ENCODE measurements around the gene PRSS1. TPM values are rescaled to one million over a fixed set of nuclear protein-coding genes. Genes with fewer than 3 reads are reported as not detected.

The PRSS1 gene
- total and polyA plus RNA-seq, 2 donors (not counting 3 experiments of a cell fraction or from before 2014, with no cell fraction given): not detected

DNA sequence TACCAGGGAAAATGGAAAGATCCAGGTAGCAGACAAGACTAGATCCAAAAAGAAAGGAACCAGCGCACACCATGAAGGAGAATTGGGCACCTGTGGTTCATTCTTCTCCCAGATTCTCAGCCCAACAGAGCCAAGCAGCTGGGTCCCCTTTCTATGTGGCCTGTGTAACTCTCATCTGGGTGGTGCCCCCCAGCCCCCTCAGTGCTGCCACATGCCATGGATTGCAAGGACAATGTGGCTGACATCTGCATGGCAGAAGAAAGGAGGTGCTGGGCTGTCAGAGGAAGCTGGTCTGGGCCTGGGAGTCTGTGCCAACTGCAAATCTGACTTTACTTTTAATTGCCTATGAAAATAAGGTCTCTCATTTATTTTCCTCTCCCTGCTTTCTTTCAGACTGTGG lies 42.9 kb downstream of the PRSS1 start:
- Histone ChIP-seq H3K36me3 (ENCODE audit: control insufficient read depth in 2 of 2, extremely low read depth in 1 of 2, insufficient read depth in 2 of 2, low read length in 2 of 2) (no peaks in the 10 kb centered on the region), H3K4me2 (ENCODE audit: insufficient read depth, low read length) (no peak overlapping the region), H3K79me2 (ENCODE audit: control insufficient read depth, insufficient read depth, low read length) (peaks cover 16% of the 10 kb centered on the region), H3K4me1 (ENCODE audit: control insufficient read depth, extremely low read depth, insufficient read depth, low read length) (peaks cover 12% of the 10 kb centered on the region), H2AFZ (ENCODE audit: low read depth, low read length) (no peak overlapping the region), H3K9me3 (replicated peaks; ENCODE audit: control insufficient read depth, insufficient read depth, low read length) (no peaks in the 10 kb centered on the region), H4K20me1 (replicated peaks; ENCODE audit: control insufficient read depth, extremely low read depth, insufficient read depth, low read length) (no peaks in the 10 kb centered on the region), H3K9ac (replicated peaks; ENCODE audit: extremely low read depth, insufficient read depth, low read length) (no peak overlapping the region), H3K9me1 (replicated peaks; ENCODE audit: control insufficient read depth, extremely low read depth, insufficient read depth, low read length) (no peaks in the 10 kb centered on the region), H3K4me3 (replicated peaks in 1 of 3; ENCODE audit: insufficient read depth in 1 of 3, low read depth in 1 of 3, low read length in 3 of 3) (no peak overlapping the region), H3K27me3 (ENCODE audit: control insufficient read depth in 2 of 2, insufficient read depth in 2 of 2, low read length in 2 of 2) (no peaks in the 10 kb centered on the region), H3K27ac (ENCODE audit: insufficient read depth, low read depth, low read length) (no peak overlapping the region)
- intact Hi-C loops (cut with micrococcal nuclease): no loop called here
- TF ChIP-seq, protein P1, sequence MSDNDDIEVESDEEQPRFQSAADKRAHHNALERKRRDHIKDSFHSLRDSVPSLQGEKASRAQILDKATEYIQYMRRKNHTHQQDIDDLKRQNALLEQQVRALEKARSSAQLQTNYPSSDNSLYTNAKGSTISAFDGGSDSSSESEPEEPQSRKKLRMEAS (IDR thresholded peaks at IDR 0.05; ENCODE audit: insufficient read depth, insufficient read length): no peak
- DNase-seq (ENCODE audit: low read depth, low spot score): no peak
- ChIA-PET CTCF (interaction anchor here (1.5 to 20.4 kb wide), 3 partner anchors 9 to 160 kb away, joined by 6 to 425 read pairs (median 36); no protein-coding TSS in a partner anchor), POLR2A (no interaction called here)
- no peak for FAIRE-seq
- BruUV-seq (replicated peaks): no TSS peak
- dilution Hi-C loops (cut with MboI; ENCODE audit: extremely low pct_ligation_motif_present, low sequenced_read_pairs): no loop called here

DNA sequence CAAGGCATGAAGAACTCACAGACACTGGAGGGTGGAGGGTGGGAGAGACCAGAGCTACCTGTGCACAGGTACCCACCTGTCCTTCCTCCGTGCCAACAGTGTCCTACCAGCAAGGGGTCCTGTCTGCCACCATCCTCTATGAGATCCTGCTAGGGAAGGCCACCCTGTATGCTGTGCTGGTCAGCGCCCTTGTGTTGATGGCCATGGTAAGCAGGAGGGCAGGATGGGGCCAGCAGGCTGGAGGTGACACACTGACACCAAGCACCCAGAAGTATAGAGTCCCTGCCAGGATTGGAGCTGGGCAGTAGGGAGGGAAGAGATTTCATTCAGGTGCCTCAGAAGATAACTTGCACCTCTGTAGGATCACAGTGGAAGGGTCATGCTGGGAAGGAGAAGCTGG lies 43.3 kb downstream of the PRSS1 start:
- no peaks in the 10 kb centered on the region for H4K20me1 ChIP-seq (replicated peaks; ENCODE audit: control insufficient read depth, extremely low read depth, insufficient read depth, low read length)
- H3K27me3 ChIP-seq (ENCODE audit: control insufficient read depth in 2 of 2, insufficient read depth in 2 of 2, low read length in 2 of 2): no peaks in the 10 kb centered on the region
- TF ChIP-seq POLR2A (IDR thresholded peaks at IDR 0.05; ENCODE audit: low read depth, low read length): no peak
- TF ChIP-seq JUN (IDR thresholded peaks at IDR 0.05; ENCODE audit: borderline replicate concordance, insufficient read depth, insufficient read length, low read depth): no peak
- TF ChIP-seq MYC (IDR thresholded peaks at IDR 0.05; ENCODE audit: low read depth, low read length): no peak
- TF ChIP-seq, protein P1 (IDR thresholded peaks at IDR 0.05; ENCODE audit: insufficient read depth, insufficient read length): no peak
- no peak for TF ChIP-seq FOS (IDR thresholded peaks at IDR 0.05; ENCODE audit: borderline replicate concordance, insufficient read depth, low read length)
- no peak for TF ChIP-seq CTCF (IDR thresholded peaks at IDR 0.05; ENCODE audit: extremely low read depth in 1 of 2, insufficient read depth in 1 of 2, low read depth in 1 of 2, low read length in 2 of 2)
- TF ChIP-seq POLR2AphosphoS5 (IDR thresholded peaks at IDR 0.05; ENCODE audit: insufficient read depth, low read depth, low read length): no peak
- no peak for TF ChIP-seq GATA2 (IDR thresholded peaks at IDR 0.05; ENCODE audit: insufficient read depth, insufficient read length, low read depth, low read length)
- TF ChIP-seq EZH2 (IDR thresholded peaks at IDR 0.05; ENCODE audit: borderline replicate concordance, low read depth, low read length, severe bottlenecking): no peak
- H3K4me2 ChIP-seq (ENCODE audit: insufficient read depth, low read length): no peak overlapping the region
- H3K9ac ChIP-seq (replicated peaks; ENCODE audit: extremely low read depth, insufficient read depth, low read length): no peak overlapping the region
- H3K36me3 ChIP-seq (ENCODE audit: control insufficient read depth in 2 of 2, extremely low read depth in 1 of 2, insufficient read depth in 2 of 2, low read length in 2 of 2): no peaks in the 10 kb centered on the region
- H3K79me2 ChIP-seq (ENCODE audit: control insufficient read depth, insufficient read depth, low read length): peaks cover 20% of the 10 kb centered on the region
- dilution Hi-C loops (cut with MboI; ENCODE audit: extremely low pct_ligation_motif_present, low sequenced_read_pairs): no loop called here
- FAIRE-seq (no peak), DNase-seq (ENCODE audit: low read depth, low spot score) (no peak)
- CTCF ChIA-PET: interaction anchor here (0.8 to 20.4 kb wide), 7 partner anchors 9 to 272 kb away, joined by 3 to 425 read pairs (median 6); no protein-coding TSS in a partner anchor
- H3K9me3 ChIP-seq (replicated peaks; ENCODE audit: control insufficient read depth, insufficient read depth, low read length): no peaks in the 10 kb centered on the region
- H2AFZ ChIP-seq (ENCODE audit: low read depth, low read length): no peak overlapping the region
- intact Hi-C loops (cut with micrococcal nuclease): no loop called here
- POLR2A ChIA-PET: no interaction called here
- H3K4me3 ChIP-seq (replicated peaks in 1 of 3; ENCODE audit: insufficient read depth in 1 of 3, low read depth in 1 of 3, low read length in 3 of 3): no peak overlapping the region
- H3K4me1 ChIP-seq (ENCODE audit: control insufficient read depth, extremely low read depth, insufficient read depth, low read length): peaks cover 12% of the 10 kb centered on the region
- H3K9me1 ChIP-seq (replicated peaks; ENCODE audit: control insufficient read depth, extremely low read depth, insufficient read depth, low read length): no peaks in the 10 kb centered on the region
- no TSS peak for BruUV-seq (replicated peaks)
- H3K27ac ChIP-seq (ENCODE audit: insufficient read depth, low read depth, low read length): no peak overlapping the region

Measured in endothelial cell of umbilical vein (primary cell).